Stimulated activated CD4-positive, alpha-beta T cell treated with anti-CD3 and anti-CD28 coated beads, Interleukin-12 subunit alpha, Interleukin-12 subunit beta, amount 100 ng/mL, for 4 hours (primary cell): Measurements from ENCODE around the gene DCUN1D4.

Experiments
- DNase-seq: peaks from one replicate; pipeline ENCODE4 v3.0.0-alpha.2; 2020

DCUN1D4 gene

GRCh38 chr4:51842554-51843308 lies at the start of gene DCUN1D4:
TSS of gene DCUN1D4 (plus strand) at chr4:51843153. CDS start at chr4:51843243, 90 bp downstream.
- peak; percentile 99 for DNase-seq

DNA sequence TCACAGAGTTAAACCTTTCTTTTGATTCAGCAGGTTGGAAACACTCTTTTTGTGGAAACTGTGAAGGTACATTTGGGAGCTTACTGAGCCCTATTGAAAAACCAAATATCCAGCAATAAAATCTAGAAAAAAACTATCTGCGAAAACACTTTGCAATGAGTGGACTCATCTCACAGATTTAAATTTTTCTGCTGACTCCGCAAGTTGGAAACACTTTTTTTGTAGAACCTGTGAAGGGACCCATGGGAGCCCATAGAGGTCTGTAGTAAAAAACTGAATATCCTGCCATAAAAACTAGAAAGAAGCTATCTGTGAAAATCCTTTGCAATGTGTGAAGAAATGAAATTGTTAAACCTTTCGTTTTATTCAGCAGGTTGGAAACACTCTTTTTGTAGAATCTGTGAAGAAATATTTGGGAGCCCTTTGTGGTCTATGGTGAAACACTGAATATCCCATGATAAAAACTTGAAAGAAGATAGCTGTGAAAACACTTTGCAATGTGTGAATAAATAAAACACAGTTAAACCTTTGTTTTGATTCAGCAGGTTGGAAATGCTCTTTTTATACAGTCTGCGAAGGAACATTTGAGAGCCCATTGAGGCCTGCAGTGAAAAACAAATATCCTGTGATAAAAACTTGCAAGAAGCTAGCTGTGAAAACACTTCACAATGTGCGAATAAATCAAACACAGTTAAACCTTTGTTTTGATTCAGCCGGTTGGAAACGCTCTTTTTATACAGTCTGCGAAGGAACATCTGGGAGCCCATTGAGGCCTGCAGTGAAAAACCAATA lies 22.3 kb upstream of the DCUN1D4 start:
- no peak for DNase-seq

GRCh38 chr4:51825341-51825740 lies 17.6 kb upstream of the DCUN1D4 start:
- DNase-seq, result no peak

DNA sequence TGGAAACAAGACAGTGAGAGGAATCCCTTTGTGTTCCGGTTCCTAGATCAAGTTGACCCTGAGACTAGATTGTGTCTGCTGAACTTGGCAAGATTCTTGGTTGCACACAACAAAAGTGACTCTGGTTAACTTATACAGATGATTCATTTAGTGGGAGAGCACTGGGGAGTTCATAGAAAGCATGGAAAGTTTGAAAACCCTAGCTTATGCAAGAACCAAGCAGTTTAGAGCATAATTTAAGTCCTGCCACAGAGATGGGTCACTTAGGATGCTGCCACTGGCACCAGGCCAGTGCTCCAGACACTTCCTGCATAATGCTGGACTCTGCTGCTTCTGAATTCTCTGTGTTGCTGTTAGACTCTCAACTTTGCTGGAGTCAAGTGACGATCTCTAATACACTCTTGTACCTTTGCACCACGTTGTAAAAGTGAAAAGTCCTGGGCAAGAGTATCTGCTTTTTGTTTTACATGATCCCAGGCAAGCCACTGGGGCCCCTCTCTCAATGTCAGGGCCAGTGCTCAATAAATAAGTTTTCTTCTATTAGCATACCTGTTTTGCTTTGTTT lies 12.7 kb upstream of the DCUN1D4 start:
- no peak for DNase-seq

DNA sequence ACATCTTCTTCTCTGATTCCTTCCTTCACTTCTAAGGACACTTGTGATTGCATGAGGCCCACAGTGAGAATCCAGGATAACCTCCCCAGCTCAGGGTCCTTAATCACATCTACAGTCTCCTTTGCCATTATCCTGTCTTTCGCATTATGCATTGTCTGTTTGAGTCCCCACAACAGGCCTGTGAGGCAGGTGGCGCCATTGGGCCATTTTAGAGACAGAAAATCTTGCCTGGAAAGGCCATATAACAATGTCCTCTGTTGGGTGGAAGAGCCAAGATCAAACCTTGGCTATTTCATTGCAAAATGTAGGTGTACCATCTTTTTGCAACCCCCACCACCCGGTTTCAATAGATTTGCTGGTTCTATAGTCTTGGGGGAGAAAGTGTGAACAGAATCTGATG lies 11.8 kb upstream of the DCUN1D4 start:
- DNase-seq, result peak; percentile 59

GRCh38 chr4:51833236-51833635 lies 9.7 kb upstream of the DCUN1D4 start:
- DNase-seq, result no peak

GRCh38 chr4:51835079-51835478 lies 7.9 kb upstream of the DCUN1D4 start:
- DNase-seq, result no peak

GRCh38 chr4:51835855-51836254 lies 7.1 kb upstream of the DCUN1D4 start:
- DNase-seq, result no peak

DNA sequence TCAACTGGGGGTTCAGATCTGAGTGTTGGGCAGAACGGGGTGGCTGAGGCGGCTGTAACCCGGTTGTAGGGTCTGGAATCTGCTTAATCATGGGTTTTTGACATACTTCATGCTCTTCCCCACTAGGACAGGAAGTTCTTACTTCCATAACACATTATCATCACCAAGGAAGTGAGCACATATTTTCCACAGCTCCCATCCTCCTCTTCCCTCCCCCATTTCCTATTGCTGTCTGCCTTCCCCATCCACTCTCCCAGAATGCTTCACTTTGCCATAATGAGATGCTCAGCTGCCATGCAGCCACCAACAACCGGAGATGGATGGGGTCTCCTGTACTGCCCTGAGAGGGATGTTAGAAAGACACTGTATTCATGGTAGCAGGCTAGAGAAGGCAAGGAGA lies 6.4 kb upstream of the DCUN1D4 start:
- no peak for DNase-seq

- DNase-seq, result no peak
Observed at GRCh38 chr4:51840781-51841180, 2.2 kb upstream of the DCUN1D4 start.

GRCh38 chr4:51842167-51842553 lies 793 bp upstream of the DCUN1D4 start:
- DNase-seq, result no peak

DNA sequence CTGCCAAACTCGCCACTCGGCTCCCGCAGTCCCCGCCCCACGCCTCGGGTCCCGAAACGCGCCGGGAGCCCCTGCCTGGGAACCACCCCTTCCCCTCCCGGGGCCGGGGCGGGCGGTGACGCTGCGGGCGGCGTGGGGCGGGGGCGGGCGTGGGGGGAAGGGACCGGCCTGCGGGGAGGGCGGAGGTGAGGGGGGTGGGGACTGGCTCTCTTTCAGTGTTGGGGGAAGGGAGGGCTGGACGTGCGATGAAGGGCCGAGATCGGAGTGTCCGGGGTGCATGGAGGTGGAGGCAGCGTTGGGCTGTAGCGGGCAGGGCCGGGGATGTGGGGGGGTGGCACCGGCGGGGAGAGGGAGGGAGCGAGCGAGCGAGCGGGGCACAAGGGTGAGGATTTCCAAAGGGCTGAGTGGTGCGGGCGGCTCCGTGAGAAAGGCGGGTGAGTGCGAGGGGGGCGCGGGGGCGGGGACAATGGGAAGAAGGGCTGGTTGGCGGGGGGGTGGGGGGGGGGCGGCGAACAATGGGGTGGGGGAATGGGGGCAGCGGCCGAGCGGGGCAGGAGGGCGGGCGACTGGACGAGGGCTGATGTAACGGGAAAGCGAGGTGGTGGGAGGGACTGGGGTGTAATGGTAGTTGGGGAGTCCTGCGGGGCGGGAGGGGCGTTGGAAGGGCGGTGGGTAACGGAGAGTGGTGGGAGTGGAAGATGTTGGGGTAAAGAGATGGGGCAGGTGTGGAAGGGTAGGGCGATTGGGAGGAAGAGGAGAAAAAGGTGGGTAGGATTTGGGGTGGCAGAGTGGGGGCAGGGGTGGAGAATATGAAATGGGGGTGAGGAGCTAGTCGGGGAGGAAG lies 578 bp downstream of the DCUN1D4 start:
- peak; percentile 65 for DNase-seq

GRCh38 chr4:51844153-51845054 lies 1.5 kb downstream of the DCUN1D4 start:
- peak; percentile 76 for DNase-seq

DNA sequence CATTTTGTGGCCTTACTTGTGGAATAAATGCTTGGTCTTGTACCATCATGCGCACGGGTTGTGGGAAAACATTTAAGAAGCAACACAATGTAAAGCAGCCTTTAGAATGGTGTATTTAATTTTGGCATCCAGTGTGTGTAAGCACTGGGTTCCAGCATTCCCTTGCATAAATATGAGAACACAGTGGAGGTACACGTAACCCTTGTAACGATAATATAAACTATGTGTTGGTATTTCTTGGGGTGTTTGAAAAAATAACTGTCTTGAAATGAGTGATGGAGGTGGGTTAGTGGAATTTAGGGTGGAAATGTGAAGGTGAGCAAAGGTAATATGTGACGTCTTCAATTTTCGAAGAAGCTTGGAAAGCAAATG lies 2.1 kb downstream of the DCUN1D4 start:
- no peak for DNase-seq

GRCh38 chr4:51845711-51846110 lies 2.8 kb downstream of the DCUN1D4 start:
- no peak for DNase-seq

GRCh38 chr4:51849430-51849829 lies 6.5 kb downstream of the DCUN1D4 start:
- no peak for DNase-seq

GRCh38 chr4:51850294-51850693 lies 7.3 kb downstream of the DCUN1D4 start:
- no peak for DNase-seq

- DNase-seq, result no peak
Observed at GRCh38 chr4:51851090-51851936, 8.4 kb downstream of the DCUN1D4 start.

DNA sequence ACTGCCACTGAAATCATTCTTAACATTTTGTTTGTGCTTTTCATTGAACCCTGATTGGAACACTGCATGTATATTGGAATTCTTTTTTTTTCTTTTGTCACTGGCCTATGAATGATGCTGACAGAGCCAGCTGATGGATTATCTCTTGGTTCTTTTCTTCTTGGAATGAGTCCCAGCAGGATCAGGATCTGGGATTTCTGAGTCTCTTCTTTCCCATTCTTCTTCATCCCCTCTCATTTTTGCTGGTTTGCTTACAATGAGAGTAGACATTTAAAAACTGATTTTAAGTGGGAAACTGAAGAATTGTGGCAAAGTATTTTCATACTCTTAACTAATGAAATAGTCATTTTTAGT lies 9.0 kb downstream of the DCUN1D4 start:
- no peak for DNase-seq

DNA sequence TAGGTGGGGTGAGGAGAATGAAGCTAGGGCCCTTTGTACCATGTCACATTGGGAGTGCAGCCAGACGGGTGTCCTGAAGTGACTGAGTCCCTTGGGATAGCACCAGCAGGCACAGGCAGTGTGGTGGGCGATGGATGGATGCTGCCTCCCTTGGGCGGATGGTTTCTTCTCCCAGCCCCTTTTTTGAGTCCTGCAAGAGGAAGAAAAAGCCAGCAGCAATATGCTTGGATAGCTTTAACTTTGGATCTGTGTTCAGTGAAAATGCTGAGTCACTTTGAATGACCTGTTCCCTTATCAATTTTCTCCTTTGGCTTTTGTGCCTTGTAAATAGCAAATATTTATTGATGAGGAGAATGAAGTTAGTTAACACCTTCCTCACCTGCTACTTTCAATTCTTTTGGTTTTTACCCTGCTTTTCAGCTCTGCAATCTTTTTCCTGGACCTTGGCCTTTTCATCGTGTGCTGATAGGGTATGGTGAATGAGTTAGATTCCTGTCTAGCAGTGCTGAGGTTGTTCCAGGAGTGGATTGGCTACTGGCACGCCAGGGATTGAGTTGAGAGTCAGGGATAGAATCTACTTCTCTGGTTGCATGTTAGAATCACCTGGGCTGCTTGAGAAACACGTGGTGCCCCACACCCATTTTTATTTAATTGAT lies 10.2 kb downstream of the DCUN1D4 start:
- DNase-seq, result no peak

GRCh38 chr4:51855270-51855669 lies 12.3 kb downstream of the DCUN1D4 start:
- no peak for DNase-seq
